ENCODE measurements around the gene SPOCK1. TPM values are rescaled to one million over a fixed set of nuclear protein-coding genes. Genes with fewer than 3 reads are reported as not detected.
A peak's percentile ranks its signal among the peaks of the same experiment; 100 is the strongest.

SPOCK1 gene
- total RNA-seq, 1 donor from 2014 or later: 81.2 TPM

DNA sequence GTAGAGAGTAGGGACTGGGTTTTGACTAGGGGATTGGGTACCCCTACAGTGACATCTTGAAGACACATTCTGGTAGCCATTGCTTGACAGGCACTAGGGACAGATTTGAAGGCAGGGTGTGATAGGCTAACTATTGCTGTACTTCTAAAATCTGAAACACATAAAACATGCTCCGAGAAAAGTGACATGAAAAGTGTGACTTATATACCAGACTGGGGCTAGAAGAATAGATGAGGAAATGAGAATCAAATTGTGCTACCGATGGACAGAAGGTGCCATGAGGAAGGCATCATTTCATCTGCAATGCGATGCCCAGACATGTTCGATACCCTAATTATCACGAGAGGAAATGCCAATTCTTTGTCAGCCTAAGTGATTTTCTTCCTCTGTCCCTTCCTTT, 475.8 kb downstream of the SPOCK1 start:
- H3K27ac ChIP-seq: no peak overlapping the region
- intact Hi-C loops (cut with DNase I): no loop called here
- no peak for TF ChIP-seq CTCF (IDR thresholded peaks at IDR 0.05)

DNA sequence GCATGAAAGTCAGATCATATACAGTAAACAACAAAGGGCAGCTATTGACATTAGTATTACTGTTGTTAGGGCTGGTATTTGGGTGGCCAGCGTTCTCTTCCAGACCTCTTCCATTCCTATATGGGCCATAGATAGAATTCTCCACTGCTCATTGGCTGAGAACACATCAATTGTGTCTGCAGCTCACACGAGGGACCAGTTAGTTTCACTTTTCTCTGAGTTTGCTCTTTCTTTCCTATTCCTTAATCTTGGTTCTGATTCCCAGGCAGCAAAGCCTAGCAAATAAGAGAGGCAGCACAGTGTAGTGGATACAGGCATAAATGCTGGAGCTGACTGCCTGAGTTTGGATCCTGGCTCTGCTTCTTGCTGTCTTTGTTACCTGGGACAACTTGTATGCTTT, 476.4 kb downstream of the SPOCK1 start:
- peak overlapping the region in 1 of 2 donors; percentile 24 for H3K27ac ChIP-seq
- no peak for TF ChIP-seq CTCF (IDR thresholded peaks at IDR 0.05)
- peak overlapping the region; percentile 23 to 43 for H3K4me3 ChIP-seq
- no peaks in the 10 kb centered on the region for H3K9me3 ChIP-seq
- intact Hi-C loops (cut with DNase I): no loop called here
- no peak for DNase-seq (ENCODE audit: low spot score in 2 of 2)
- H3K4me1 ChIP-seq: no peaks in the 10 kb centered on the region
- H3K36me3 ChIP-seq: no peaks in the 10 kb centered on the region
- no peaks in the 10 kb centered on the region for H3K27me3 ChIP-seq

More for the DNA sequence above, 475.8 kb downstream of the SPOCK1 start:
- H3K4me1 ChIP-seq: no peaks in the 10 kb centered on the region
- H3K9me3 ChIP-seq: no peaks in the 10 kb centered on the region
- H3K27me3 ChIP-seq: no peaks in the 10 kb centered on the region
- DNase-seq (ENCODE audit: low spot score in 2 of 2): no peak
- no peak overlapping the region for H3K4me3 ChIP-seq
- no peaks in the 10 kb centered on the region for H3K36me3 ChIP-seq

DNA sequence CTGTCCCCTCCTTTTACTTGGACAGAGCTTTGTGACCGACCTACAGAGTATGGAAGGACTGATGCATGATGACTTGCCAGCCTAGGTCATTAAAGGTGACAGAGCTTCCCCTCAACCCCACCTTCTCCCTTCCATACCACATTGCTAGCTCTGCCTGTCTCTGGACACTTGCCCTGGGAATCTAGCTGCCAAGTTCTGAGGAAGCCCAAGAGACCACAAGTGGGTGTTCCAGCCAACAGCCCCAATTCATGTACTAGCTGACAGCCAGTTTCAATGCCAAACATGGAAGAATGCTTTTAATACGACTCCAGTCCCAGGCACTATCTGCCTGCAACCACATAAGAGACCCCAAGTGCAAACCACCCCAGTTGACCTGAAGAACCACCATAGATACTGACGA, 477.1 kb downstream of the SPOCK1 start:
- DNase-seq (ENCODE audit: low spot score in 2 of 2): peak in 1 of 2 donors; percentile 66
- Histone ChIP-seq H3K9me3 (no peaks in the 10 kb centered on the region), H3K4me1 (no peaks in the 10 kb centered on the region), H3K27ac (no peak overlapping the region), H3K27me3 (no peaks in the 10 kb centered on the region), H3K36me3 (no peaks in the 10 kb centered on the region), H3K4me3 (peak overlapping the region; percentile 23 to 43)
- intact Hi-C loops (cut with DNase I): no loop called here
- no peak for TF ChIP-seq CTCF (IDR thresholded peaks at IDR 0.05)

DNA sequence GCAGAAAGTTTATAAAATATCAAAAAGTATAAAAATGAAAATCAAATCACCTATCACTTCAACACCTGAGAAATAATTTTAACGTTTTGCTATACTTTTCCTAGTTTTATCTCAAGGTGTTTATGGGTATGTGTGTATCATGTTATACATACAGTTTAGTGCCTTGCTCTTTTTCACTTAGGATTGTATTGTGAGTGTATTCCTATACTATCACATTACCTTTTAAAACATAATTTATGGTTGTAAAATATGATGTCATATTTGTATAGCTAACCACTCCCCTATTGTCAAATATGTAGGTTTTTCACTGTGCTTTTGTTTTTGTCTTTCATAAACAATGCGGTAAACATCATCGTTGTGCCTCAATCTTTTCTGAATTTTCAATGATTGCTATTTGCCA, 479.9 kb downstream of the SPOCK1 start:
- no peaks in the 10 kb centered on the region for H3K4me1 ChIP-seq
- no peak for TF ChIP-seq CTCF (IDR thresholded peaks at IDR 0.05)
- H3K4me3 ChIP-seq: no peak overlapping the region
- no peaks in the 10 kb centered on the region for H3K36me3 ChIP-seq
- intact Hi-C loops (cut with DNase I): no loop called here
- no peaks in the 10 kb centered on the region for H3K27me3 ChIP-seq
- no peak overlapping the region for H3K27ac ChIP-seq
- no peaks in the 10 kb centered on the region for H3K9me3 ChIP-seq
- no peak for DNase-seq (ENCODE audit: low spot score in 2 of 2)

DNA sequence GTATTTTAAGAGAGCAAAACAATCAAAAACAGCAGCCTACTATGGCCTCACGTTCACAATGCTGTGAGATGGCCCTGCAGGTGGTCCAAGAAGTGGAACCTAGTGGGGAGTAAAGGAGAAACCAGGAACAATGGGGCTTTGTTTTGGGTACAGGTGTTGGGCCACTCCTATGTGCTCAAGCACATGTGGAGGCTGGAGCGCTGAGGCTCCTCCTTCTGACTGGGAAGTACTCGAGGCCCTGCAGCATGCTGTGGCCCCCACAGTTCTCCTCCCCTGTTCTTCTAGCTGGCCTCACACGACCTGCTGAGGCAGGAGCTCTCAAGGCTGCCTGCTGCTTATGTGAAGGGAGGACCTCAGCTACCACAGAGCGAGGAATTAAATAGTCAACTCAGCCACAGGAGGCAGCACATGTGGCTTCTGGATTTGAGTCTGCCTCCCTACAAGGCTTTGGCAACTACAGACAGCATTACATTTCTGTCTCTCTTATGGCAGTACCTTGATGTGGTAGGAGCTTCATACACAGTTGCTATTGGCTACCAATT, 482.3 kb downstream of the SPOCK1 start:
- DNase-seq (ENCODE audit: low spot score in 2 of 2): no peak
- intact Hi-C loops (cut with DNase I): no loop called here
- H3K9me3 ChIP-seq: no peaks in the 10 kb centered on the region

More for the DNA sequence above, 482.3 kb downstream of the SPOCK1 start:
- H3K36me3 ChIP-seq: no peaks in the 10 kb centered on the region
- H3K4me3 ChIP-seq: no peak overlapping the region
- H3K27me3 ChIP-seq: no peaks in the 10 kb centered on the region
- no peak for TF ChIP-seq CTCF (IDR thresholded peaks at IDR 0.05)
- no peak overlapping the region for H3K27ac ChIP-seq
- H3K4me1 ChIP-seq: no peaks in the 10 kb centered on the region

Measured in ascending aorta (tissue), 2 donors.